ENCODE results near the gene ANTXR1. TPM values are rescaled to one million over a fixed set of nuclear protein-coding genes. Genes with fewer than 3 reads are reported as not detected.
"Not testable (repeated sequence)": the region's sequence is repeated elsewhere in the genome, so short reads cannot be mapped to it uniquely, and the experiment has no call there.

ANTXR1 gene
- total RNA-seq, 1 donor from 2014 or later: 26.5 TPM

GRCh38 chr2:69164061-69164778, 151.2 kb downstream of the ANTXR1 start:
- DNase-seq (ENCODE audit: low read depth): peak; percentile 22

- DNase-seq (ENCODE audit: low read depth): no peak
Observed at GRCh38 chr2:69165091-69165880, 152.3 kb downstream of the ANTXR1 start.

GRCh38 chr2:69166465-69166811, 153.5 kb downstream of the ANTXR1 start:
- no peak for DNase-seq (ENCODE audit: low read depth)

DNA sequence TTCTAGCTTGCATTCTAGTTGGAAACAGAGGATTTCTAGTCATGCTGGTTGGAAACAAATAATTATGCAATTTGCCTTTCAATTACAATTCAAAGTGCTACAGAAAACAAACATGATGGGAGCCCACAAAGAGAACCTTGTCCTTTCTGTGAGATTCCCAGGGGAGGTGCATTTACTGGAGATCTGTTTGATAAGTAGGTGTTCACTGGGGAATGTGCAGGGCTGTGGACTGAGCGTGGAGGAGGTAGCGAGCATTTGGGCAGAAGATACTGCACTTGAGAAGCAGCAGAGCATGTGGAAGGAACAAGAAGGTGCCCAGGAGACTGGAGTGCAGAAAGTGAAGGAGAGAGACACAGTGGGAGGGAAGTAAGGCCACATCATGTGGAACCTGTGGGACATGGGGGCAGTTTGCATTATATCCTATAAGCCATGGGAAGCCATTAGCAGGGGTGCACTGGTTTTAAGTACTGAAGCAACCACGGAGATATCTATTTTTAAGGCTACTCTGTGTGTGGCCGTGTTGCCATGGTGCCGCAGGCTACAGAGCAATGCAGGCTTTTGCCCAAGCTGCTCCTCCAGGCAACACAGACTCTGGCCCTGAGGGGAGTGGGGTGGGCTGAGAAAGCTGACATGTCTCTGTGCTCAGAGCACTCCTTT, 154.0 kb downstream of the ANTXR1 start:
- DNase-seq (ENCODE audit: low read depth): no peak

DNA sequence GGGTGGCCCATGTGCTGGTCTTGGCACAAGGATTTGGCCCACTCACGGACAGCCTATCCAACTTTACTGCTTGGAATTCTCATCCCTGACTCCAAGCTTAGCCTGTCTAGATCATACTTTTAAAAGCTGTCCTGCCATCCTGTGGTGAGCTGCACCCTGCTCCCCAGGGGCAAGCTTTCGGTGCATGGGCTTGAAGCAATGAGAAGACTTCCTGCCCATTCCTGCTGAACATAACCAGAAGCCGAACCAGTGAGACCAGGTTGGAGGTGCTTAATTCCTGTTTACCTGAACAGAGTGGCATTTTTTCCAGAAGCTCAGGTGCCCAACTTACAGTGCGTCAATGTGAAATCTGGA, 154.5 kb downstream of the ANTXR1 start:
- no peak for DNase-seq (ENCODE audit: low read depth)

GRCh38 chr2:69168144-69168813, 155.3 kb downstream of the ANTXR1 start:
- DNase-seq (ENCODE audit: low read depth): no peak

- DNase-seq (ENCODE audit: low read depth): no peak
Observed at GRCh38 chr2:69168950-69169654, 156.1 kb downstream of the ANTXR1 start.

DNA sequence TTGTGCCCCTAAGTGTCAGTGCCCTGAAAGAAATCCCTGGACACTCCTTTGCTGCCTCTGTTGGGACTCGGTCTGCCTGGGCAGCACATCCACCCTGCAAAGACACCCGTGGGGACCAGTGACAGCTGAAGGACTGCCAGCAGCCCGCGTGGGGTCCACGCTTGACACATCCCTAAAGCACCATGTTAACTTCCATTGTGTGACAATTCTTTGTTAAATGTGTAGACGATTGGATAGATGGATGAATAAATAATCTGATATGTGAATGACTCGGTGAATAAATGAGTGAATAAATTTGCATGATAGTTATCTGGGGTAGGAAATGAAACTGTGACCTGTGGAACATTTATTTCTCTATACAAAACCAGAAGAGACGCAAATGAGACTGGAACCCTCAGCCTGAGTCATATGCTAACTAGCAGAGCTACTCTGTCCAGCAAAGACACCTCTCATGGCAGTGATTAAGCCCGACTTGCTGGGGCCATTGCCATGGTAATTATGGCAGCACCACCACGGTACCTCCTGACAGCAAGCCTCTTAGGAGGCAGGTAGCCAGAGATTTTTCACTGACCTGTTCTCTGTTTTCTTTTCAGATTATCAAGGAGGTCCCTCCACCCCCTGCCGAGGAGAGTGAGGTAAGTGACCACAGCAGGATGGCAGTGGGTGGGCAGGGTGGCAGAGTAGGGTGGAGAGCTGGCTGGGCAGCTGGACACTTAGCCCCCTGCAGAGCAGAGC, 156.8 kb downstream of the ANTXR1 start:
- no peak for DNase-seq (ENCODE audit: low read depth)

- no peak for DNase-seq (ENCODE audit: low read depth)
Observed at GRCh38 chr2:69170661-69171060, 157.7 kb downstream of the ANTXR1 start.

- DNase-seq (ENCODE audit: low read depth): peak; percentile 41
Observed at GRCh38 chr2:69171116-69171896, 158.3 kb downstream of the ANTXR1 start.

DNA sequence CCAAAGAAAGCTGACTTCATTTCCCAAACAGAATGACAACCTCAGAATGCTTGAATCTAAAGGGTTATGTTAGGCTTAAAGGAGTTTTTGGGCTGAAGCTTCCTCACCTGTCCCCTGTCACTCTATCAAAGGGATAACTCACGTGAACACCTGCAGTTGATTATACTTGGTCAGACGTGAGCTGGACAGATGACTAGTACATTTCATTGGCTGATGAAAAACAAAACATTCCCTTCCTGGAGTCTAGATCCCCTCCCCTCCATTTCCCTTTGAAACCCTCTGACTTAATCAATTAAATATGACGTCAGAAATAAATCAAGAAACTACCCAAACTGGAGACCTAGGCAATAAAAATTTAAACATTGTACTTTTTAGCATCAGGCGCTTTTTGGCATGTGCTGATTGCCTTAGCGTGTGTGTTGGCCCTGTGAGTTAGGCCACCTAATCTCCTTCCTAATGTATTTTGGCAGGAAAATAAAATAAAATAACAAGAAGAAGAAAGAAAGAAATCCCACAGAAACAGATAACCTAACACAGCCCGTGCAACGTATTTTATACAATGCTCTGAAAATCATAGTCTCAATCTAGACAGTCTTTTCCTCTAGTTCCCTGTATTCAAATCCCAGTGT, 159.0 kb downstream of the ANTXR1 start:
- DNase-seq (ENCODE audit: low read depth): no peak

- DNase-seq (ENCODE audit: low read depth): no peak
Observed at GRCh38 chr2:69173706-69174105, 160.7 kb downstream of the ANTXR1 start.

GRCh38 chr2:69174211-69174610, 161.2 kb downstream of the ANTXR1 start:
- DNase-seq (ENCODE audit: low read depth): not testable (repeated sequence)

GRCh38 chr2:69175790-69176715, 163.1 kb downstream of the ANTXR1 start:
- no peak for DNase-seq (ENCODE audit: low read depth)

DNA sequence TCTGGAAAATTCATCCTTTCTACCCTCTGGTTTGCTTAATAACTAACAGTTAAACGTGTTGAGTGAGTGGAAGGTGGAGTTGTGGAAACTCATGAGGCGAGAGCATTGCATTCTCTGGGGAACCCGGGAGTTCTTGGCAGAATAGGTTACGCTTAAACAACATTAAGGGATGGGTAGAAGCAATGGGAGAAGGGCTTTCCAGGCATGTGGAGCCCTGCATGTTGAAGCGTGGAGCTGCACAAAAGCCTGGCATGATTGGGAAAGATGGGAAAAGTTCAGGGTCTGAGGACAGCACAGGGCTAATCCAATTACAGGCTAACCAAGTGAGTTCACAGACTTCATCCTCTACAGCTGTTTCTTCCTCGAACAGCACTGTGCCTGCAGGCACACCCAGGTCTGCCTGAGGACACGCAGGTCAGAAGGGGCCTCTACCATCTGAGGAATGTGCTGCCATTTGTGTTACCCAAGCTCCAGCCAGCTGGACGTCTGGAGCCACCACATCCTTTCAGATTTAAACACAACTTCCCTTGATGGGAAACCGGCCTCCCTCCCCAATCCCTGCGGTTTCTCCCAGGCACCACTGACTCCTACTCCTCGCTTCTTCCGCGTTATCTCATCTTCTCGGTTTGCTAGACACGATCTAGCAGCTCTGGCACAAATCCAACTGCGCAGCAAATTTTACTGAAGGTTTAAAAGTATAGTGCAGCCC, 164.2 kb downstream of the ANTXR1 start:
- no peak for DNase-seq (ENCODE audit: low read depth)

GRCh38 chr2:69177785-69178636, 165.0 kb downstream of the ANTXR1 start:
- no peak for DNase-seq (ENCODE audit: low read depth)

- no peak for DNase-seq (ENCODE audit: low read depth)
Observed at GRCh38 chr2:69178756-69179155, 165.8 kb downstream of the ANTXR1 start.

Data from renal cortical epithelial cell (primary cell).